Skin epidermis (tissue), 12 donors: ENCODE results near the gene SLX4IP.
"Not testable (repeated sequence)": the region's sequence is repeated elsewhere in the genome, so short reads cannot be mapped to it uniquely, and the experiment has no call there.

ENCODE experiments used
- H3K27ac ChIP-seq, 21 experiments: fragments of 200-600 bp; sonication (generic) in 11 of 21; one replicate each; pipeline ENCODE4 v1.5.0; 2020; ENCODE audit warnings: mild to moderate bottlenecking in 3 of 21, inconsistent platforms in 2 of 21, moderate library complexity in 2 of 21
- H3K4me3 ChIP-seq, 7 experiments: fragments of 200-600 bp; sonication (generic) in 2 of 7; one replicate each; pipeline ENCODE4 v1.5.0; 2020; ENCODE audit warnings: inconsistent platforms in 2 of 7, mild to moderate bottlenecking in 2 of 7, moderate library complexity in 1 of 7

Gene SLX4IP

GRCh38 chr20:10434832-10435812 is at the start of gene SLX4IP:
Gene SLX4IP, plus strand, starts transcription at chr20:10435305. Its CDS starts 22,900 bp downstream, at chr20:10458205.
- peak within 1 kb of the TSS; percentile 39 to 97 (median 91) for H3K27ac ChIP-seq
- H3K4me3 ChIP-seq, result peak within 1 kb of the TSS; percentile 68 to 93 (median 86)

DNA sequence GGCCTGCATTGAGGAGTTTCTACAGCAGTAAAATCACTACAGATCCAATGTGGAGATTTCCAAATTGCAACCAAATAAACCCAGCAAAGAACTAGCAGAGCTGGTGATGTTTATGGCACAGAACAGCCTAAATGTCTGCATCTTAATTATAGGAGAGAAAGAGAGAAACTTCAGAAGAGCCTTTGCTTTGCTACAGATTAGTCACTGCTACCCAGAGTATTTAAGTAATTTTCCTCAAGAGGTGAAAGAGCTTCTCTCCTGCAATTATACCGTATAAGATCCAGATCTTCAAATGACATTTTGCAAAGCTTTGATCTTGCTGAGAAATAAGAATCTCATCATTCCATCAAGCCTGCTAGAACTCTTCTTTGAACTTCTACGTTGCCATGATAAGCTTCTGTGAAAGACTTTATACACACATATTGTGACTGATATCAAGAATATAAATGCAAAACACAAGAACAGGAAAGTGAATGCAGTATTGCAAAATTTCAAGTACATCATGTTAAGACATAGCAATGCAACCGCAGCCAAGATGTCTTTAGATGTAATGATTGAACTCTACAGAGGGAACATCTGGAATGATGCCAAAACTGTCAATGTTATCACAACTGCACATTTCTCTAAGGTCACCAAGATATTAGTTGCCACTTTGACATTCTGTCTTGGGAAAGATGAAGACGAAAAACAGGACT is 49.1 kb upstream of the SLX4IP start:
- no peak overlapping the region for H3K27ac ChIP-seq
- no peak overlapping the region for H3K4me3 ChIP-seq

GRCh38 chr20:10387686-10388085 is 47.4 kb upstream of the SLX4IP start:
- no peak overlapping the region for H3K27ac ChIP-seq
- no peak overlapping the region for H3K4me3 ChIP-seq

DNA sequence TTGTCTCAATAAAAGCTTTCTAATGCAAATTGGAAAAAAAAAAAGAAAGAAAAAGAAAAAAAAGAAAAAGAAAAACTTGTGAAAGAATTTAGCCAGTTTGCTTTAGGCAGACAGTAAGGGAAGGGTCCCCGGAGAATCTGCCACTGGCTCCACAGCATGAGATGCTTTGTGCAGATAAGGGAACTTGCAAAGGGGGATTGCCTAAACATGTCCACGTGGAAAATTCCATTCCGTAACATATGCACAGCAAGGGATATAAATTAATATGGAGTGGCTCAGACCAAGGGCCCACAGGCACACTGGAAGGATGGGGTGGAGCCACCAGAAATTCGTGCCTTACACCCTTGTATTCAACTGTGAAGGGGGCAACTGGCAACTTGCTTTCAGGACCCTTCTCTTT is 46.5 kb upstream of the SLX4IP start:
- H3K4me3 ChIP-seq, result no peak overlapping the region

GRCh38 chr20:10390709-10391108 is 44.4 kb upstream of the SLX4IP start:
- Histone ChIP-seq H3K27ac (no peak overlapping the region), H3K4me3 (no peak overlapping the region)

More for the DNA sequence above, 46.5 kb upstream of the SLX4IP start:
- H3K27ac ChIP-seq, result no peak overlapping the region

GRCh38 chr20:10394752-10395151 is 40.4 kb upstream of the SLX4IP start:
- H3K27ac ChIP-seq, H3K4me3 ChIP-seq: not testable (repeated sequence)

- Histone ChIP-seq H3K4me3 (no peak overlapping the region), H3K27ac (no peak overlapping the region)
Measured at GRCh38 chr20:10398834-10399369, 36.2 kb upstream of the SLX4IP start.

- Histone ChIP-seq H3K27ac (no peak overlapping the region), H3K4me3 (no peak overlapping the region)
Measured at GRCh38 chr20:10402938-10403608, 32.0 kb upstream of the SLX4IP start.

- H3K4me3 ChIP-seq, result no peak overlapping the region
- H3K27ac ChIP-seq, result no peak overlapping the region
Measured at GRCh38 chr20:10404023-10404628, 31.0 kb upstream of the SLX4IP start.

DNA sequence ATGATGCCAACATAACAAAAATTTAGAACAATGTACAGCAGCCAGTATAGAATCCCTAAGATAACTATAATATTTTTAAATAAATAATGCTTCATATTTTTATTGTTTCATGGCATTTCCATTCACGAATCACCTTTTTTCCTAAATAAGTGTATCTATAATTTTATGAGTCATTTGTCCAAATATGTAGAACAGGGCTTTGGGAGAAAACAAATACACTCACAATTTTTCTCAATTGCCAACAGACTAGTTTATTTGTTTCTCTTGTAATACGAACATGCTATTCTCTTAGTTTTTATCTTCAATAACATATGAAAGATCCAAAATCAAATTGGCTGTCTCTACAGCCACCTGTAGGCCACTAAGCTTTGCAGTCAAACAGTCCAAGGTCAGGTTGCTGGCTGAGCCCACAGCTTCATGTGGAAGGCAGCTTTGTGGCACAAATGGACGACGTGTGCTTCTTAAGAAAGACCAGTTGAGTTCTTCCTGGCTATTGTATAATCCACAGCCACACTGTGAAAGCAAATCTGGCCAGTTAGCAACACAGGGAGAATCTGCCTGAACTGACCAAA is 30.1 kb upstream of the SLX4IP start:
- no peak overlapping the region for H3K4me3 ChIP-seq
- no peak overlapping the region for H3K27ac ChIP-seq

DNA sequence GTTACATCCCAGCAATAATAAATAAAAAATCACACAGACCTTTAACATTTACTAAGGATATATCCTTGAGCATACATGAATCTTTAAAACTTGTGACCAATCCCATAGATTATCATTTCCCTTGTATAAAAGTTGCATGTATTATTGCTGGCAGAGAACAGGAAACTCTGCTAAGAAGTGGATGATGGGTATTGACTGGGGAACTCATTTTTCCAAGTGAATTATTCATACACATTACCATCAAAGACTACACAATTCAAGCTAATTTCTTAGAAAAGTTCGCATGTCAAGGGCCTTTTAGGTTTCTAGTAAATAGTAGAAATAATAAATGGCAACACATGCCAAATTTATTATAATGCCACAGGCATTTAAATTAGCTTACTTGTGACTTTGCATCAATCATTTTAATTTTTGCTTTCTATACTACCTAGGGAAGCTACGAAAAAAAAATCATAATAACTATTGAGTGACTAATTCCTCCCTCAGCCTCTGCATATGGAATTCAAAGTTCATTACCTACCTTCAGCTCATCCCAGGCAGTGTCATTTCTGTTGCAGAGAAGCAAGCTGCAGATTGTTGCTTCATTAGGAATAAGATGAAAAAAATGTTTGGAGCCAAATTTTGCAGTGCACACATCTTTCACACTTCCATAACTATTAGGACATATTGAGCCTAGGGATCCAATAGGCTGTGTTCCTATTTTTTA is 26.8 kb upstream of the SLX4IP start:
- no peak overlapping the region for H3K27ac ChIP-seq
- H3K4me3 ChIP-seq, result no peak overlapping the region

- H3K4me3 ChIP-seq, result no peak overlapping the region
- no peak overlapping the region for H3K27ac ChIP-seq
Measured at GRCh38 chr20:10411673-10412072, 23.4 kb upstream of the SLX4IP start.

DNA sequence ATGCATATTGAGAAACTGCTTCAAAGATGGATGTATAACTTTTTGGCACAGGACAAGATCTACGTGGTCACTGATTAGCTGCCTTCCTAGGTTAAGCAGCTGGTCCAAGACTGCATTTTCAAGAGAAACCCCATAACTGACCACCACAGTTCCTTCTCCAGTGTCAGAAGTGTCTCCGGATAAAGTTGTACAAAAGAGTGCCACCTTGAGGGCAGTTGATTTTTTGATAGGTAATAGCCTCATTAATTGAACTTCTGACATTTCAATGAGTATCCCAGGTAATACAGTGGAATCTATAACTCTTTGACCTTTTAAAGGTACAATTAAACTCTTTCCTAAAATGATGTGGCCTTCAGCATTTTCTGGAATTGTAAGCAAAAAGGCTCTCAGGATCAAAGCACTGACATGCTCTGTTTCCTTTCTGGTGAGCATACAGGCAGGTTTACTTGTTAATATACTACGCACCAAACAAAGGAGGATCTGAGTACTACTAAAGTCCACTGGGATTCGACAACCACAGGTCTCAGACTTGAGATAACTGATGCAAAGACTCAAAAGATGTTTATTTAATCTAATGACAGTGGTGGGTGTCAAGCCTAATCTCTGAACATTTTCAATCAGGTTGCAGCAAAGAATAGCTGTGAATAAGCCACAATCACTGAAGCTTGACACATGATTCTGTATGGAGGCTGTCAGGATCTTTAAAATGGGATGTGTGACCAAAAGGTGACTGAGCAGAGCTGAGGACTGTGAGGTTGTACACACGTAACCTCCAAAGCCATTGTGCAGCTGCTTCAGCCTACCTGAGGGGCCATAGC is 22.3 kb upstream of the SLX4IP start:
- Histone ChIP-seq H3K27ac (no peak overlapping the region), H3K4me3 (no peak overlapping the region)

DNA sequence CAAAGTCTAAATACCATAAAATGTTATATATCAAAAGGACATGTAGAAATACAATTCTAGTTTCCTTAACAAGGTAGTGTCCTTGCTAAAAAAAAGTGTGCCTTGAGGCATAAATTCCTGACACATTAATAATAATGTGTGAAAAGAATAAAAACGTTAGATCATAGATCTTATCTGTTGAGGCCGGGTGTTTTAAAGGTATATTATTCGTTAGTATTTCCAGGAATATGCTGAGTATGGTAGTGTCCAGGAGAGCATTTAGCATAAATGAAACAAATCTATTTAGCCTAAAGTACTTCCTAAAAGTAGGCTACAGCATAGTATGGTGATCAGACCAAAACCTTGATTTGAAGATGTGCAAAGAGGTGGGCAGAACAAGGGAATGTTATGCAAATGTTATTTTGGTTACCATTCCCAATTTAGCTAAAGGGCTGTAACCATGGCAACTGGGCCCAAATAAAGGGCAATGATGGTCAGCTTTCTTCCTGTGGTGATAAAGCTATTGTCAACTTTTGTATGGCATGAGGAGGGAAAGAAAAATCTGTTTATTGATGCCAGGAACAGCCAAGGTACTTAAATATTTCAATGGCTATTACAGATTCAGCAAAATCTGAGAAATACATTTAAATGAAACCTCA is 20.0 kb upstream of the SLX4IP start:
- Histone ChIP-seq H3K27ac (no peak overlapping the region), H3K4me3 (no peak overlapping the region)

- not testable (repeated sequence) for H3K27ac ChIP-seq
Measured at GRCh38 chr20:10417218-10417617, 17.9 kb upstream of the SLX4IP start.

GRCh38 chr20:10419550-10420133 is 15.5 kb upstream of the SLX4IP start:
- Histone ChIP-seq H3K4me3 (no peak overlapping the region), H3K27ac (no peak overlapping the region)

More at GRCh38 chr20:10417218-10417617, 17.9 kb upstream of the SLX4IP start:
- not testable (repeated sequence) for H3K4me3 ChIP-seq

DNA sequence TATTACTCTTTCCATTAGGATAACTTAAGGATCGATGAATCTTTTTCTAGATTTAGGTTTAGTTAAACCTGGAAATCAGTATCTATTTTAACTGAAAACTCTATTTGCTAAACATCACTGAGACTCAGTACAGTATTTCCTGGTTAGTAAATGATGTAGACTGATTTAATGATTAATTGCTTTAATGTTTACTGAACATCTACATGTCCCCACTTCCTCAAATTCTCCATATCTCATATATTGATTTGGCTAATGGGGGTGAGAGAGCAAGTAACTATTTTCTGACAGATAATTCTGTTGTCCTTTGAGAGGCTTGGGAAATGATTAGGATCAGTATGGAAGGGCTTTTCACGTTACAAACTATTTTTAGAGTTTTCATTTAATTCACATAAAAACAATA is 11.4 kb upstream of the SLX4IP start:
- H3K4me3 ChIP-seq, result no peak overlapping the region
- no peak overlapping the region for H3K27ac ChIP-seq
